HepG2 (cell line): ENCODE results near the gene SMIM13. TPM values are rescaled to one million over a fixed set of nuclear protein-coding genes. Genes with fewer than 3 reads are reported as not detected.

Experiments used
- ATAC-seq: fragments of 200-7000 bp; cut with Tn5 transposase; 3 replicates; pipeline ENCODE4 v1.9.1; 2020; ENCODE audit warnings: mild to moderate bottlenecking, moderate library complexity
- BruUV-seq: library from RNA; stranded (reverse); fragments of 400-500 nt; replicated peaks from 2 replicates; lab custom pipeline; 2021; lab: Mats Ljungman, UMichigan
- CTCF ChIA-PET: fragments of 300-600 bp; formaldehyde crosslinking; extraction: SDS; loops from one replicate; lab custom pipeline; 2021; ENCODE audit warnings: low total read pairs, inconsistent platforms, low intra/inter-chr PET ratio; lab: Yijun Ruan, JAX
- POLR2A ChIA-PET: fragments of 350-600 bp; sonication (Branson Sonifier 250); formaldehyde crosslinking; loops from one replicate; lab custom pipeline; 2020; ENCODE audit warnings: antibody characterized with exemption, inconsistent platforms; lab: Yijun Ruan, JAX
- DNase-seq: peaks from one replicate; pipeline ENCODE4 v3.0.0-alpha.2; 2015; ENCODE audit warnings: low spot score
- FAIRE-seq: peaks from 3 replicates; lab custom pipeline; 2011; peaks lifted over from hg19 to GRCh38; lab: Jason Lieb, UNC
- H2AFZ ChIP-seq: one replicate; pipeline ENCODE4 v1.6.1; 2011; ENCODE audit warnings: low read length, inconsistent platforms
- H3K27ac ChIP-seq: fragments of 300-600 bp; 3 replicates; pipeline ENCODE4 v1.8.0; 2011; ENCODE audit warnings: mixed run types, mild to moderate bottlenecking, mixed read lengths, low read length, inconsistent platforms; ENCODE audit not compliant: insufficient read depth; ENCODE audit errors: extremely low read length
- H3K27me3 ChIP-seq, 2 experiments: fragments of 200-600 bp in 1 of 2; 2 replicates in 1 of 2; 3 replicates in 1 of 2; pipeline versions ENCODE4 v1.6.0 to v1.8.0; 2011; ENCODE audit warnings: low read length in 2 of 2, mild to moderate bottlenecking in 2 of 2, moderate library complexity in 2 of 2, inconsistent platforms in 1 of 2; ENCODE audit not compliant: insufficient read depth in 2 of 2, control insufficient read depth in 1 of 2
- H3K36me3 ChIP-seq, 2 experiments: fragments of 200-600 bp in 1 of 2; replicated peaks in 1 of 2; 2 replicates in 1 of 2; 3 replicates in 1 of 2; pipeline versions ENCODE4 v1.5.1 to v1.8.0; 2011; ENCODE audit warnings: low read length in 2 of 2, inconsistent platforms in 1 of 2; ENCODE audit not compliant: insufficient read depth in 2 of 2, control insufficient read depth in 1 of 2
- H3K4me1 ChIP-seq: 2 replicates; pipeline ENCODE4 v1.5.1; 2012; ENCODE audit warnings: low read length, inconsistent platforms; ENCODE audit not compliant: insufficient read depth
- H3K4me2 ChIP-seq: 2 replicates; pipeline ENCODE4 v1.6.0; 2011; ENCODE audit warnings: low read depth, low read length, inconsistent platforms
- H3K4me3 ChIP-seq, 3 experiments: fragments of 200-600 bp in 1 of 3; sonication (generic), shearing (Covaris generic) in 1 of 3; replicated peaks in 1 of 3; 2 replicates each; pipeline ENCODE4 v1.5.1; 2011 to 2016; ENCODE audit warnings: low read length in 3 of 3, inconsistent platforms in 2 of 3, low read depth in 2 of 3, mild to moderate bottlenecking in 2 of 3, control low read depth in 1 of 3, mixed read lengths in 1 of 3; ENCODE audit not compliant: insufficient read depth in 1 of 3
- H3K79me2 ChIP-seq: one replicate; pipeline ENCODE4 v1.6.1; 2011; ENCODE audit warnings: low read length, inconsistent platforms; ENCODE audit not compliant: insufficient read depth
- H3K9ac ChIP-seq: 2 replicates; pipeline ENCODE4 v1.6.0; 2011; ENCODE audit warnings: mild to moderate bottlenecking, low read depth, low read length, inconsistent platforms; ENCODE audit not compliant: insufficient read depth
- H3K9me3 ChIP-seq: 2 replicates; pipeline ENCODE4 v1.5.1; 2012; ENCODE audit warnings: mild to moderate bottlenecking, low read length
- H4K20me1 ChIP-seq: 2 replicates; pipeline ENCODE4 v1.6.0; 2011; ENCODE audit warnings: inconsistent platforms, mild to moderate bottlenecking, low read length, moderate library complexity; ENCODE audit not compliant: insufficient read depth
- BATF2 ChIP-seq: sonication (generic); formaldehyde crosslinking; IDR thresholded peaks from 2 replicates; pipeline ENCODE4 v1.8.0; 2022; ENCODE audit warnings: mild to moderate bottlenecking, missing genetic modification reagents, moderate library complexity
- BCL6 ChIP-seq: IDR thresholded peaks from 2 replicates; pipeline ENCODE4 v1.6.1; 2016; ENCODE audit warnings: missing genetic modification reagents, missing compliant biosample characterization
- HNF4A ChIP-seq: sonication (generic); formaldehyde crosslinking; IDR thresholded peaks from 2 replicates; pipeline ENCODE4 v1.4.0; 2020; ENCODE audit warnings: missing genetic modification reagents
- POGZ ChIP-seq: sonication (generic); formaldehyde crosslinking; IDR thresholded peaks from 2 replicates; pipeline ENCODE4 v1.4.0; 2020; ENCODE audit warnings: mild to moderate bottlenecking, missing genetic modification reagents
- RCOR2 ChIP-seq: IDR thresholded peaks from 2 replicates; pipeline ENCODE4 v1.6.1; 2016; ENCODE audit warnings: missing biosample characterization, missing genetic modification reagents
- RNF2 ChIP-seq: fragments of 450-650 bp; conservative IDR thresholded peaks from 2 replicates; pipeline ENCODE4 v1.6.1; 2016; ENCODE audit warnings: low read depth
- SETDB1 ChIP-seq: sonication (generic); formaldehyde crosslinking; IDR thresholded peaks from 2 replicates; pipeline ENCODE4 v1.5.1; 2020; ENCODE audit warnings: missing genetic modification reagents, mild to moderate bottlenecking, borderline replicate concordance
- TCF12 ChIP-seq, 2 experiments: fragments of 450-650 bp in 1 of 2; sonication (generic) in 1 of 2; formaldehyde crosslinking in 1 of 2; IDR thresholded peaks; 2 replicates each; pipeline versions ENCODE4 v1.6.1 to v1.8.0; 2017 to 2022; ENCODE audit warnings: antibody characterized with exemption in 1 of 2, mild to moderate bottlenecking in 1 of 2, missing genetic modification reagents in 1 of 2, moderate library complexity in 1 of 2
- ZBTB25 ChIP-seq: IDR thresholded peaks from 2 replicates; pipeline ENCODE4 v1.6.1; 2018; ENCODE audit warnings: missing genetic modification reagents
- ZBTB39 ChIP-seq: sonication (generic); formaldehyde crosslinking; IDR thresholded peaks from 2 replicates; pipeline ENCODE4 v1.5.0; 2020; ENCODE audit warnings: missing genetic modification reagents
- ZFP1 ChIP-seq: IDR thresholded peaks from 2 replicates; pipeline ENCODE4 v1.6.1; 2016
- ZFY ChIP-seq: sonication (generic); formaldehyde crosslinking; IDR thresholded peaks from 2 replicates; pipeline ENCODE4 v1.4.0; 2020; ENCODE audit warnings: missing genetic modification reagents
- ZMYM2 ChIP-seq: sonication (generic); formaldehyde crosslinking; IDR thresholded peaks from 2 replicates; pipeline ENCODE4 v1.8.0; 2022; ENCODE audit warnings: mild to moderate bottlenecking, missing genetic modification reagents
- ZNF274 ChIP-seq: sonication (generic); formaldehyde crosslinking; IDR thresholded peaks from 2 replicates; pipeline ENCODE4 v1.5.1; 2020; ENCODE audit warnings: mild to moderate bottlenecking, missing genetic modification reagents
- ZNF513 ChIP-seq: sonication (generic); formaldehyde crosslinking; conservative IDR thresholded peaks from 2 replicates; pipeline ENCODE4 v1.5.0; 2020; ENCODE audit warnings: missing genetic modification reagents
- WGBS: methylation state at CpG from one replicate; pipeline ENCODE4 v1.1.6; 2017; ENCODE audit warnings: low lambda C conversion rate; 5-methylcytosine and 5-hydroxymethylcytosine counted together
- in situ Hi-C: cut with HindIII; loops from 2 replicates; pipeline ENCODE4 v1.10.0; 2017; ENCODE audit warnings: low pct_unique_long_range_greater_than_20kb; ENCODE audit not compliant: extremely low pct_ligation_motif_present
- intact Hi-C: fragments of 100-400 bp; cut with micrococcal nuclease; formaldehyde crosslinking; loops from one replicate; pipeline ENCODE4 v1.10.0; 2022; ENCODE audit not compliant: unreplicated experiment
- polyA plus RNA-seq, 8 experiments: library from polyadenylated mRNA; depleted of rRNA in 3 of 8; stranded (reverse) in 7 of 8; unstranded in 1 of 8; fragments of >200 nt; fragmentation: Illumina TruSeq in 4 of 8; extraction: Trizol in 4 of 8; gene quantifications; 2 replicates each; pipeline versions ENCODE4 v1.2.1 to v1.2.3, GENCODE V29; 2011 to 2016; ENCODE audit warnings: low read depth in 4 of 8, missing spikeins in 1 of 8, mixed read lengths in 1 of 8; ENCODE audit not compliant: insufficient read depth in 1 of 8
- total RNA-seq, 5 experiments: library from RNA; depleted of rRNA; stranded (reverse); fragments of >200 nt; fragmentation: Illumina TruSeq; extraction: Trizol; gene quantifications; 2 replicates each; pipeline ENCODE4 v1.2.3, GENCODE V29; 2016; ENCODE audit warnings: low read depth in 1 of 5

The SMIM13 gene
- total and polyA plus RNA-seq, 2 of the 13 experiments (the other 11 are each of a cell fraction or from before 2014, with no cell fraction given): 2.7 to 10.2 TPM

GRCh38 chr6:11121851-11122250 is 28.2 kb downstream of the SMIM13 start:
- H3K79me2 ChIP-seq: peaks cover 61% of the 10 kb centered on the region
- WGBS: 99% methylated on average over 2 of the region's 2 CpGs
- in situ Hi-C loops: no loop called here
- no peak for ATAC-seq
- ChIA-PET POLR2A (no interaction called here), CTCF (no interaction called here)
- DNase-seq: no peak
- intact Hi-C loops: no loop called here
- no peaks in the 10 kb centered on the region for H4K20me1 ChIP-seq
- BruUV-seq: no TSS peak
- H3K9ac ChIP-seq: no peak overlapping the region
- H3K36me3 ChIP-seq: no peaks in the 10 kb centered on the region; a peak in 1 of 5 replicates
- no peaks in the 10 kb centered on the region for H3K27me3 ChIP-seq
- H3K4me3 ChIP-seq: no peak overlapping the region
- TF ChIP-seq ZFY (CRISPR knock-in tag) (no peak), ZNF274 (no peak), TCF12 (IDR thresholded peaks at IDR 0.05) (no peak), TCF12 (CRISPR knock-in tag; IDR thresholded peaks at IDR 0.05) (no peak)
- no peak overlapping the region for H3K4me2 ChIP-seq
- H2AFZ ChIP-seq: no peak overlapping the region
- H3K9me3 ChIP-seq: no peaks in the 10 kb centered on the region
- H3K4me1 ChIP-seq: peaks cover 26% of the 10 kb centered on the region
- FAIRE-seq: no peak
- H3K27ac ChIP-seq: no peak overlapping the region

GRCh38 chr6:11122380-11122779 is 28.7 kb downstream of the SMIM13 start:
- DNase-seq (no peak), FAIRE-seq (no peak), ATAC-seq (no peak)
- in situ Hi-C loops: no loop called here
- intact Hi-C loops: no loop called here
- Histone ChIP-seq H3K9ac (no peak overlapping the region), H3K4me3 (no peak overlapping the region), H3K4me2 (no peak overlapping the region), H3K4me1 (peaks cover 26% of the 10 kb centered on the region), H3K9me3 (no peaks in the 10 kb centered on the region), H3K27ac (no peak overlapping the region), H2AFZ (no peak overlapping the region), H4K20me1 (no peaks in the 10 kb centered on the region), H3K36me3 (no peaks in the 10 kb centered on the region; a peak in 1 of 5 replicates), H3K79me2 (peaks cover 59% of the 10 kb centered on the region), H3K27me3 (no peaks in the 10 kb centered on the region)
- WGBS: 72% methylated on average over 1 of the region's 1 CpG
- ChIA-PET POLR2A (no interaction called here), CTCF (no interaction called here)
- BruUV-seq: no TSS peak
- TF ChIP-seq ZBTB39 (CRISPR knock-in tag) (peak; percentile 77; the same call in 1 of the 2 replicates), BATF2 (CRISPR knock-in tag) (no peak), ZBTB25 (CRISPR knock-in tag) (no peak), RCOR2 (CRISPR knock-in tag) (0 out of 2 replicates have a peak, but pooled peaks have one; percentile 49), ZFP1 (CRISPR knock-in tag) (no peak), SETDB1 (no peak), ZNF513 (CRISPR knock-in tag) (no peak), POGZ (CRISPR knock-in tag) (peak; percentile 70), BCL6 (no peak), ZMYM2 (CRISPR knock-in tag) (peak; percentile 74; the same call in 1 of the 2 replicates), RNF2 (no peak), HNF4A (CRISPR knock-in tag) (peak; percentile 85)
